HepG2 (cell line): Measurements from ENCODE around the gene BEST3. TPM values are rescaled to one million over a fixed set of nuclear protein-coding genes. Genes with fewer than 3 reads are reported as not detected.

Source experiments
- ATAC-seq: fragments of 200-7000 bp; cut with Tn5 transposase; 3 replicates; pipeline ENCODE4 v1.9.1; 2020; ENCODE audit warnings: mild to moderate bottlenecking, moderate library complexity
- BruUV-seq: library from RNA; stranded (reverse); fragments of 400-500 nt; replicated peaks from 2 replicates; lab custom pipeline; 2021; lab: Mats Ljungman, UMichigan
- CTCF ChIA-PET: fragments of 300-600 bp; formaldehyde crosslinking; extraction: SDS; loops from one replicate; lab custom pipeline; 2021; ENCODE audit warnings: low total read pairs, inconsistent platforms, low intra/inter-chr PET ratio; lab: Yijun Ruan, JAX
- POLR2A ChIA-PET: fragments of 350-600 bp; sonication (Branson Sonifier 250); formaldehyde crosslinking; loops from one replicate; lab custom pipeline; 2020; ENCODE audit warnings: antibody characterized with exemption, inconsistent platforms; lab: Yijun Ruan, JAX
- DNase-seq: peaks from one replicate; pipeline ENCODE4 v3.0.0-alpha.2; 2015; ENCODE audit warnings: low spot score
- FAIRE-seq: peaks from 3 replicates; lab custom pipeline; 2011; peaks lifted over from hg19 to GRCh38; lab: Jason Lieb, UNC
- H2AFZ ChIP-seq: one replicate; pipeline ENCODE4 v1.6.1; 2011; ENCODE audit warnings: low read length, inconsistent platforms
- H3K27ac ChIP-seq: fragments of 300-600 bp; 3 replicates; pipeline ENCODE4 v1.8.0; 2011; ENCODE audit warnings: mixed run types, mild to moderate bottlenecking, mixed read lengths, low read length, inconsistent platforms; ENCODE audit not compliant: insufficient read depth; ENCODE audit errors: extremely low read length
- H3K27me3 ChIP-seq, 2 experiments: fragments of 200-600 bp in 1 of 2; 2 replicates in 1 of 2; 3 replicates in 1 of 2; pipeline versions ENCODE4 v1.6.0 to v1.8.0; 2011; ENCODE audit warnings: low read length in 2 of 2, mild to moderate bottlenecking in 2 of 2, moderate library complexity in 2 of 2, inconsistent platforms in 1 of 2; ENCODE audit not compliant: insufficient read depth in 2 of 2, control insufficient read depth in 1 of 2
- H3K36me3 ChIP-seq, 2 experiments: fragments of 200-600 bp in 1 of 2; replicated peaks in 1 of 2; 2 replicates in 1 of 2; 3 replicates in 1 of 2; pipeline versions ENCODE4 v1.5.1 to v1.8.0; 2011; ENCODE audit warnings: low read length in 2 of 2, inconsistent platforms in 1 of 2; ENCODE audit not compliant: insufficient read depth in 2 of 2, control insufficient read depth in 1 of 2
- H3K4me1 ChIP-seq: 2 replicates; pipeline ENCODE4 v1.5.1; 2012; ENCODE audit warnings: low read length, inconsistent platforms; ENCODE audit not compliant: insufficient read depth
- H3K4me2 ChIP-seq: 2 replicates; pipeline ENCODE4 v1.6.0; 2011; ENCODE audit warnings: low read depth, low read length, inconsistent platforms
- H3K4me3 ChIP-seq, 3 experiments: fragments of 200-600 bp in 1 of 3; sonication (generic), shearing (Covaris generic) in 1 of 3; replicated peaks in 1 of 3; 2 replicates each; pipeline ENCODE4 v1.5.1; 2011 to 2016; ENCODE audit warnings: low read length in 3 of 3, inconsistent platforms in 2 of 3, low read depth in 2 of 3, mild to moderate bottlenecking in 2 of 3, control low read depth in 1 of 3, mixed read lengths in 1 of 3; ENCODE audit not compliant: insufficient read depth in 1 of 3
- H3K79me2 ChIP-seq: one replicate; pipeline ENCODE4 v1.6.1; 2011; ENCODE audit warnings: low read length, inconsistent platforms; ENCODE audit not compliant: insufficient read depth
- H3K9ac ChIP-seq: 2 replicates; pipeline ENCODE4 v1.6.0; 2011; ENCODE audit warnings: mild to moderate bottlenecking, low read depth, low read length, inconsistent platforms; ENCODE audit not compliant: insufficient read depth
- H3K9me3 ChIP-seq: 2 replicates; pipeline ENCODE4 v1.5.1; 2012; ENCODE audit warnings: mild to moderate bottlenecking, low read length
- H4K20me1 ChIP-seq: 2 replicates; pipeline ENCODE4 v1.6.0; 2011; ENCODE audit warnings: inconsistent platforms, mild to moderate bottlenecking, low read length, moderate library complexity; ENCODE audit not compliant: insufficient read depth
- ATF3 ChIP-seq: sonication (generic); formaldehyde crosslinking; IDR thresholded peaks from 2 replicates; pipeline ENCODE4 v1.4.0; 2020; ENCODE audit warnings: missing genetic modification reagents
- CCAR2 ChIP-seq: fragments of 200-400 bp; formaldehyde crosslinking; optimal IDR thresholded peaks from 2 replicates; pipeline ENCODE3; 2018; ENCODE audit warnings: low read depth, mild to moderate bottlenecking, low read length, moderate library complexity
- CEBPB ChIP-seq: IDR thresholded peaks from 2 replicates; pipeline ENCODE4 v1.6.1; 2011; ENCODE audit warnings: low read depth, low read length, improper control_type of control experiment, borderline replicate concordance
- HMG20A ChIP-seq: IDR thresholded peaks from 2 replicates; pipeline ENCODE4 v1.6.1; 2016; ENCODE audit warnings: borderline replicate concordance
- HOXA7 ChIP-seq: sonication (generic); formaldehyde crosslinking; IDR thresholded peaks from 2 replicates; pipeline ENCODE4 v1.8.1; 2022; ENCODE audit warnings: mild to moderate bottlenecking, missing genetic modification reagents, moderate library complexity
- KAT7 ChIP-seq: IDR thresholded peaks from 2 replicates; pipeline ENCODE4 v1.6.1; 2018; ENCODE audit warnings: borderline replicate concordance, missing compliant biosample characterization
- KDM3A ChIP-seq: IDR thresholded peaks from 2 replicates; pipeline ENCODE4 v1.6.1; 2018; ENCODE audit warnings: low read depth, missing compliant biosample characterization
- MED13 ChIP-seq: sonication (generic); formaldehyde crosslinking; IDR thresholded peaks from 2 replicates; pipeline ENCODE4 v1.5.0; 2020; ENCODE audit warnings: missing genetic modification reagents
- MXI1 ChIP-seq: IDR thresholded peaks from 3 replicates; pipeline ENCODE4 v1.6.1; 2012; ENCODE audit warnings: low read depth, low read length, inconsistent platforms, borderline replicate concordance
- POLR2G ChIP-seq: fragments of 200-400 bp; formaldehyde crosslinking; IDR thresholded peaks from 2 replicates; pipeline ENCODE4 v1.6.1; 2018; ENCODE audit warnings: mild to moderate bottlenecking, low read depth, low read length, moderate library complexity
- RFX1 ChIP-seq: fragments of 450-650 bp; IDR thresholded peaks from 2 replicates; pipeline ENCODE4 v1.6.1; 2017
- THAP7 ChIP-seq: sonication (generic); formaldehyde crosslinking; IDR thresholded peaks from 2 replicates; pipeline ENCODE4 v1.8.1; 2023; ENCODE audit warnings: mild to moderate bottlenecking, missing genetic modification reagents
- WIZ ChIP-seq: sonication (generic); formaldehyde crosslinking; IDR thresholded peaks from 2 replicates; pipeline ENCODE4 v1.5.1; 2020; ENCODE audit warnings: mild to moderate bottlenecking, missing genetic modification reagents
- ZBTB3 ChIP-seq: sonication (generic); formaldehyde crosslinking; IDR thresholded peaks from 2 replicates; pipeline ENCODE4 v1.4.0; 2020; ENCODE audit warnings: low read depth, mild to moderate bottlenecking, moderate library complexity, missing genetic modification reagents, borderline replicate concordance
- ZFP1 ChIP-seq: IDR thresholded peaks from 2 replicates; pipeline ENCODE4 v1.6.1; 2016
- ZNF432 ChIP-seq: sonication (generic); formaldehyde crosslinking; IDR thresholded peaks from 2 replicates; pipeline ENCODE4 v1.5.0; 2020; ENCODE audit warnings: missing genetic modification reagents, mild to moderate bottlenecking, borderline replicate concordance
- ZNF530 ChIP-seq: sonication (generic); formaldehyde crosslinking; IDR thresholded peaks from 2 replicates; pipeline ENCODE4 v1.5.0; 2020; ENCODE audit warnings: low read depth, mild to moderate bottlenecking, missing genetic modification reagents
- WGBS: methylation state at CpG from one replicate; pipeline ENCODE4 v1.1.6; 2017; ENCODE audit warnings: low lambda C conversion rate; 5-methylcytosine and 5-hydroxymethylcytosine counted together
- in situ Hi-C: cut with HindIII; loops from 2 replicates; pipeline ENCODE4 v1.10.0; 2017; ENCODE audit warnings: low pct_unique_long_range_greater_than_20kb; ENCODE audit not compliant: extremely low pct_ligation_motif_present
- intact Hi-C: fragments of 100-400 bp; cut with micrococcal nuclease; formaldehyde crosslinking; loops from one replicate; pipeline ENCODE4 v1.10.0; 2022; ENCODE audit not compliant: unreplicated experiment
- polyA plus RNA-seq, 8 experiments: library from polyadenylated mRNA; depleted of rRNA in 3 of 8; stranded (reverse) in 7 of 8; unstranded in 1 of 8; fragments of >200 nt; fragmentation: Illumina TruSeq in 4 of 8; extraction: Trizol in 4 of 8; gene quantifications; 2 replicates each; pipeline versions ENCODE4 v1.2.1 to v1.2.3, GENCODE V29; 2011 to 2016; ENCODE audit warnings: low read depth in 4 of 8, missing spikeins in 1 of 8, mixed read lengths in 1 of 8; ENCODE audit not compliant: insufficient read depth in 1 of 8
- total RNA-seq, 5 experiments: library from RNA; depleted of rRNA; stranded (reverse); fragments of >200 nt; fragmentation: Illumina TruSeq; extraction: Trizol; gene quantifications; 2 replicates each; pipeline ENCODE4 v1.2.3, GENCODE V29; 2016; ENCODE audit warnings: low read depth in 1 of 5

The BEST3 gene
- total and polyA plus RNA-seq, 2 of the 13 experiments (the other 11 are each of a cell fraction or from before 2014, with no cell fraction given), result not detected

GRCh38 chr12:69663726-69664125, 35.4 kb downstream of the BEST3 start:
- Histone ChIP-seq H3K36me3 (no peaks in the 10 kb centered on the region), H4K20me1 (no peaks in the 10 kb centered on the region), H3K4me2 (no peak overlapping the region), H3K79me2 (no peaks in the 10 kb centered on the region), H3K4me3 (no peak overlapping the region), H3K27ac (no peak overlapping the region), H2AFZ (no peak overlapping the region), H3K4me1 (no peaks in the 10 kb centered on the region), H3K9ac (no peak overlapping the region), H3K27me3 (peaks cover 0 to 7% of the 10 kb centered on the region in 2 experiments; a peak in 1 of 5 replicates), H3K9me3 (no peaks in the 10 kb centered on the region)
- ChIA-PET POLR2A (no interaction called here), CTCF (no interaction called here)
- FAIRE-seq (no peak), ATAC-seq (no peak), DNase-seq (no peak)
- intact Hi-C loops, result no loop called here
- no TSS peak for BruUV-seq
- in situ Hi-C loops, result no loop called here
- TF ChIP-seq CEBPB (no peak), THAP7 (CRISPR knock-in tag) (no peak), ZNF530 (CRISPR knock-in tag) (no peak), ZNF432 (CRISPR knock-in tag) (no peak), ZBTB3 (no peak), HOXA7 (CRISPR knock-in tag) (no peak), MED13 (CRISPR knock-in tag) (no peak), HMG20A (CRISPR knock-in tag) (no peak), WIZ (CRISPR knock-in tag) (no peak), KAT7 (CRISPR knock-in tag) (no peak), KDM3A (CRISPR knock-in tag) (no peak), ZFP1 (CRISPR knock-in tag) (no peak), CCAR2 (no peak), POLR2G (no peak), MXI1 (no peak), ATF3 (no peak), RFX1 (no peak)
- WGBS, result 21% methylated on average over 3 of the region's 3 CpGs
